GM12878 (cell line): ENCODE measurements around the gene FAF1. TPM values are rescaled to one million over a fixed set of nuclear protein-coding genes. Genes with fewer than 3 reads are reported as not detected.

Source experiments
- ATAC-seq: fragments of 200-7000 bp; cut with Tn5 transposase; 3 replicates; pipeline ENCODE4 v1.9.1; 2020; ENCODE audit warnings: mild to moderate bottlenecking, moderate library complexity
- BruUV-seq: library from RNA; stranded (reverse); fragments of 400-500 nt; replicated peaks from 2 replicates; lab custom pipeline; 2021; lab: Mats Ljungman, UMichigan
- CTCF ChIA-PET: fragments of 300-600 bp; sonication (Branson Sonifier 250); formaldehyde crosslinking; extraction: SDS; loops from one replicate; lab custom pipeline; 2021; ENCODE audit warnings: inconsistent platforms; lab: Yijun Ruan, JAX
- POLR2A ChIA-PET: fragments of 350-600 bp; formaldehyde crosslinking; extraction: SDS; loops from one replicate; lab custom pipeline; 2021; ENCODE audit warnings: inconsistent platforms; lab: Charles Lee
- RAD21 ChIA-PET: fragments of 300-600 bp; sonication (Branson Sonifier 250); formaldehyde crosslinking; loops from one replicate; lab custom pipeline; 2023; ENCODE audit warnings: antibody characterized with exemption; ENCODE audit not compliant: unreplicated experiment; lab: Charles Lee
- SMC1A ChIA-PET: fragments of 300-600 bp; sonication (Branson Sonifier 250); formaldehyde crosslinking; loops from one replicate; lab custom pipeline; 2023; ENCODE audit not compliant: unreplicated experiment, uncharacterized antibody; lab: Charles Lee
- DNase-seq: peaks from one replicate; pipeline ENCODE4 v3.0.0-alpha.2; 2011; ENCODE audit warnings: low read depth, low spot score
- FAIRE-seq: peaks from 3 replicates; lab custom pipeline; 2011; peaks lifted over from hg19 to GRCh38; lab: Jason Lieb, UNC
- H2AFZ ChIP-seq: 2 replicates; pipeline ENCODE4 v1.6.0; 2011; ENCODE audit warnings: low read depth, low read length, control low read depth; ENCODE audit not compliant: control insufficient read depth
- H3K27ac ChIP-seq: 2 replicates; pipeline ENCODE4 v1.5.1; 2011; ENCODE audit warnings: control low read depth; ENCODE audit not compliant: control insufficient read depth, insufficient read depth
- H3K27me3 ChIP-seq, 2 experiments: replicated peaks in 1 of 2; 2 replicates each; pipeline versions ENCODE4 v1.6.0 to v1.6.1; 2011; ENCODE audit warnings: low read length in 1 of 2; ENCODE audit not compliant: control insufficient read depth in 2 of 2, insufficient read depth in 2 of 2
- H3K36me3 ChIP-seq, 2 experiments: 2 replicates each; pipeline ENCODE4 v1.5.1; 2011; ENCODE audit warnings: low read length in 1 of 2; ENCODE audit not compliant: control insufficient read depth in 2 of 2, insufficient read depth in 2 of 2
- H3K4me1 ChIP-seq: 2 replicates; pipeline ENCODE4 v1.6.1; 2011; ENCODE audit warnings: mild to moderate bottlenecking, low read length, moderate library complexity, mixed read lengths; ENCODE audit not compliant: control insufficient read depth, insufficient read depth
- H3K4me2 ChIP-seq: 2 replicates; pipeline ENCODE4 v1.6.0; 2011; ENCODE audit warnings: control low read depth; ENCODE audit not compliant: control insufficient read depth, insufficient read depth
- H3K4me3 ChIP-seq: fragments of 200-600 bp; sonication (generic); 2 replicates; pipeline ENCODE4 v1.5.1; 2016
- H3K79me2 ChIP-seq: 2 replicates; pipeline ENCODE4 v1.6.0; 2011; ENCODE audit warnings: low read length; ENCODE audit not compliant: control insufficient read depth, insufficient read depth
- H3K9ac ChIP-seq: 2 replicates; pipeline ENCODE4 v1.8.0; 2011; ENCODE audit warnings: low read length, control low read depth, mixed read lengths; ENCODE audit not compliant: control insufficient read depth, insufficient read depth
- H3K9me3 ChIP-seq: replicated peaks from 3 replicates; pipeline ENCODE4 v1.5.1; 2011; ENCODE audit warnings: mild to moderate bottlenecking, low read length; ENCODE audit not compliant: control insufficient read depth, insufficient read depth
- H4K20me1 ChIP-seq: 2 replicates; pipeline ENCODE4 v1.6.0; 2011; ENCODE audit not compliant: control insufficient read depth, insufficient read depth
- ATF2 ChIP-seq: IDR thresholded peaks from 2 replicates; pipeline ENCODE4 v1.6.1; 2012; ENCODE audit warnings: low read length, inconsistent platforms
- FOXM1 ChIP-seq: IDR thresholded peaks from 2 replicates; pipeline ENCODE4 v1.6.1; 2012; ENCODE audit warnings: low read depth, mild to moderate bottlenecking, inconsistent platforms, low read length, moderate library complexity
- IRF4 ChIP-seq: IDR thresholded peaks from 2 replicates; pipeline ENCODE4 v1.6.1; 2011; ENCODE audit warnings: low read depth, low read length
- NKRF ChIP-seq: fragments of 450-650 bp; conservative IDR thresholded peaks from 2 replicates; pipeline ENCODE4 v1.6.1; 2017; ENCODE audit warnings: mild to moderate bottlenecking, moderate library complexity
- TCF7 ChIP-seq: IDR thresholded peaks from 2 replicates; pipeline ENCODE4 v1.6.1; 2014; ENCODE audit warnings: antibody characterized with exemption, borderline replicate concordance
- USF2 ChIP-seq: IDR thresholded peaks from 2 replicates; pipeline ENCODE4 v1.6.1; 2011; ENCODE audit warnings: low read depth, low read length, improper control_type of control experiment, borderline replicate concordance
- ZNF687 ChIP-seq: fragments of 450-650 bp; IDR thresholded peaks from 2 replicates; pipeline ENCODE4 v1.6.1; 2017; ENCODE audit warnings: mild to moderate bottlenecking, moderate library complexity
- WGBS: methylation state at CpG from one replicate; pipeline ENCODE4 v1.1.6; 2016; ENCODE audit warnings: low lambda C conversion rate; ENCODE audit not compliant: insufficient replicate concordance, insufficient coverage; ENCODE audit errors: missing lambda C conversion rate; 5-methylcytosine and 5-hydroxymethylcytosine counted together
- in situ Hi-C: fragments of 300-500 bp; cut with MboI; formaldehyde crosslinking; loops from 9 replicates; pipeline ENCODE4 v1.14.3; 2018; ENCODE audit warnings: mixed read lengths
- intact Hi-C: fragments of 100-400 bp; cut with micrococcal nuclease; formaldehyde crosslinking; loops from one replicate; pipeline ENCODE4 v1.14.2; 2022; ENCODE audit not compliant: unreplicated experiment
- polyA plus RNA-seq, 11 experiments: library from polyadenylated mRNA; depleted of rRNA in 4 of 11; unstranded in 6 of 11; stranded (reverse) in 5 of 11; fragments of >200 nt; fragmentation: Nextera tagmentation in 4 of 11; fragmentation: Illumina TruSeq in 1 of 11; extraction: Ambion mirVana in 4 of 11; extraction: Trizol in 1 of 11; gene quantifications; 1 replicate in 1 of 11; 2 replicates in 10 of 11; pipeline versions ENCODE4 v1.2.1 to v1.2.3, GENCODE V29; 2011 to 2016; ENCODE audit warnings: inconsistent platforms in 2 of 11, missing spikeins in 2 of 11, low read depth in 1 of 11
- total RNA-seq, 4 experiments: library from RNA; depleted of rRNA in 3 of 4; stranded (reverse); fragments of >200 nt in 3 of 4; fragmentation: Illumina TruSeq in 1 of 4; extraction: Trizol in 1 of 4; gene quantifications; 2 replicates each; pipeline versions ENCODE4 v1.2.1 to v1.2.3, GENCODE V29; 2013 to 2021

The FAF1 gene
- total and polyA plus RNA-seq, 10 of the 15 experiments (the other 5 are each of a cell fraction or from before 2014, with no cell fraction given), result 8.6 to 54.5 (median 23.7) TPM

GRCh38 chr1:50787266-50787665 is 172.8 kb downstream of the FAF1 start:
- no peaks in the 10 kb centered on the region for H3K9me3 ChIP-seq
- FAIRE-seq (no peak), DNase-seq (no peak), ATAC-seq (no peak)
- peaks cover 0 to 1% of the 10 kb centered on the region in 2 experiments; a peak in 2 of 4 replicates for H3K36me3 ChIP-seq
- 95% methylated on average over 3 of the region's 3 CpGs for WGBS
- no peak overlapping the region for H3K9ac ChIP-seq
- ChIA-PET RAD21 (no interaction called here), CTCF (interaction anchor here (2.0 kb wide), 1 partner anchor 13 kb away, joined by 7 read pairs; no protein-coding TSS in a partner anchor), SMC1A (interaction anchor here (1.3 kb wide), 1 partner anchor 9 kb away, joined by 3 read pairs; no protein-coding TSS in a partner anchor), POLR2A (no interaction called here)
- BruUV-seq, result no TSS peak
- H4K20me1 ChIP-seq, result no peaks in the 10 kb centered on the region
- no peak overlapping the region for H3K4me3 ChIP-seq
- in situ Hi-C loops (no loop called here), intact Hi-C loops (no loop called here)
- H3K27me3 ChIP-seq, result no peaks in the 10 kb centered on the region
- H3K79me2 ChIP-seq, result no peaks in the 10 kb centered on the region
- no peak overlapping the region for H3K4me2 ChIP-seq
- H3K4me1 ChIP-seq, result no peaks in the 10 kb centered on the region
- TF ChIP-seq TCF7, result no peak
- H3K27ac ChIP-seq, result no peak overlapping the region
- H2AFZ ChIP-seq, result no peak overlapping the region

GRCh38 chr1:50783286-50783685 is 176.8 kb downstream of the FAF1 start:
- Histone ChIP-seq H3K9me3 (no peaks in the 10 kb centered on the region), H2AFZ (no peak overlapping the region), H3K27ac (no peak overlapping the region), H3K4me1 (no peaks in the 10 kb centered on the region), H3K4me2 (no peak overlapping the region), H3K4me3 (no peak overlapping the region), H3K9ac (no peak overlapping the region), H3K27me3 (no peaks in the 10 kb centered on the region), H3K36me3 (peaks cover 4 to 6% of the 10 kb centered on the region in 2 experiments; a peak in 3 of 4 replicates), H4K20me1 (no peaks in the 10 kb centered on the region), H3K79me2 (no peaks in the 10 kb centered on the region)
- FAIRE-seq (no peak), ATAC-seq (no peak), DNase-seq (no peak)
- no TSS peak for BruUV-seq
- ChIA-PET POLR2A (no interaction called here), RAD21 (interaction anchor here (0.7 kb wide), 1 partner anchor 9 kb away, joined by 3 read pairs; no protein-coding TSS in a partner anchor), CTCF (interaction anchor here (1.4 to 2.8 kb wide), 2 partner anchors 9 to 90 kb away, joined by 3 to 20 read pairs; no protein-coding TSS in a partner anchor), SMC1A (interaction anchor here (0.9 to 1.3 kb wide), 2 partner anchors 9 to 15 kb away, joined by 3 to 6 read pairs; no protein-coding TSS in a partner anchor)
- intact Hi-C loops, result no loop called here
- in situ Hi-C loops, result no loop called here
- WGBS, result 97% methylated on average over 9 of the region's 9 CpGs
- TF ChIP-seq ZNF687, result no peak
- no peak for TF ChIP-seq USF2
- no peak for TF ChIP-seq TCF7
- TF ChIP-seq IRF4, result no peak
- no peak for TF ChIP-seq NKRF
- no peak for TF ChIP-seq ATF2
- TF ChIP-seq FOXM1, result no peak
